Fibroblast of skin of back (primary cell): ENCODE data around the gene METTL25B. TPM values are rescaled to one million over a fixed set of nuclear protein-coding genes. Genes with fewer than 3 reads are reported as not detected.

ENCODE experiments used
- DNase-seq: peaks from one replicate; pipeline ENCODE4 v3.0.0-alpha.2; 2013
- polyA plus RNA-seq, 2 experiments: library from polyadenylated mRNA; unstranded; fragments of 120-200 nt; gene quantifications; one replicate each; pipeline ENCODE4 v1.2.1, GENCODE V29; 2013; ENCODE audit not compliant: insufficient read length in 2 of 2

The METTL25B gene
- 14.8 TPM for polyA plus RNA-seq (2013, experiment 1 of 2; ENCODE audit: insufficient read length)
- polyA plus RNA-seq (2013, experiment 2 of 2; ENCODE audit: insufficient read length): 12.3 TPM

- DNase-seq: peak; percentile 83
Measured at GRCh38 chr1:156727926-156728598, at the start of gene METTL25B. TSS of gene METTL25B (plus strand) at chr1:156728469. CDS start at chr1:156729105, 636 bp downstream.

DNA sequence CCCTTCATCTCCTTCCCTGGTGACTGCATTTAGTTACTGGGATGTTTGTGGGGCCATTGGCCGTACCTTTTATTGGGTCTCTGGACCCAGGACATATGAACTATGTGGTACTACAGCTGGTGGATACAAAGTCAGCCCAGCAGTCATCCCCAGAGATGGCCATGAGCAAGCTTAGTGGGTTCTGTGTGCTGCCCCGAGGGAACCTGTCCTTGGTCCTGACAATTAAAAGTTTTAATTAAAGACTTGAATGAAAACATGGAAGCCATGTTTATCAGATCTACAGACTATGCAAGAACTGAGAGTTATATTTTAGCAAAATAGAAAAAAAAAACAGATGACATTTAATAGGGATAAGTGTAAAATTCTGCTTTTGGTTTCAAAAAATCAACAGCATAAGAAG is 48.2 kb upstream of the METTL25B start:
- no peak for DNase-seq

GRCh38 chr1:156681196-156681960 is 46.9 kb upstream of the METTL25B start:
- DNase-seq: no peak

- DNase-seq: no peak
Measured at GRCh38 chr1:156682166-156682890, 45.9 kb upstream of the METTL25B start.

GRCh38 chr1:156684227-156684782 is 44.0 kb upstream of the METTL25B start:
- DNase-seq: no peak

DNA sequence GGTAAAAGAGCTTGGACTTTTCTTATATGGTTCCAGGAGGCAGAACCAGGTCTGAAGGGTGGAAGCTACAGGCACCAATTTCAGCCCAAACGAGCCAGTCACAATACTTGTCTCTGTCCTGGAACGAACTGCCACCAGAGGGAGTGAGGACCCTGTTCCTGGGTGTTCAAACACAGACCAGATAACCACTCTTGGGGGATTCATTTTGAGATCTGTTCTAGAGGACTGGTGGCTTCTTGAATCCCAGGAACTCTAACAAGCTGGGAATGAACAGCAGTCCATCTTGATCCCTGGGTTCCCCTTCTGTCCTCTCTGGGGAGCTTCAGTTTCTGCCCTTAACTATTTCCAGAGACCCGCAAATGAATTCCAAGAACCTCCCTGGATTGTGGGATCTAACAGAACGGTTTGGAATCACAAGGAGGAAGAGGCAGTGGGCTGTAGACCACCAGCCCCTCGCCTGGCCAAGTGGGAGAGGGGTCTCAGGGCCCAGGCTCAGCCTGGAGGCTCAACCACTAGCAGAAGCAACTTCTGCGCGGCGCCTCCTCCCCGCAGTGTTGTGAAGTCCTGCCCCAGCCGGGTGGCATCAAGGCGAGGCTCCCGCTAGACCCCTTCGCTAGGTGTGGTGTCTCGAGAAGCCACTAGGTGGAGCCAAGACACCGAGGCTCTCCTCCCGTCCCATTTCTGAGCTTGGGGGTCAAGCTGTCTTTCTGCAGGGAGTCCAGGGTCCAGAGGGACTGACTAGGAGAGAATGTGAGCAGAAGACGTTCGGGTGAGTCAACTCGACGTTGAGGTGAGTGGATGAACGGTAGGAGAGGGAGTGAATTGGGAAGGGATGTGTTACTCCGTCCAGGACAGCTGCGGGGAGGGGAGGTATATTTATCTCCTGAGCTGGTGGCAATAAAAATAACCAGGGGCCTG is 39.0 kb upstream of the METTL25B start:
- peak; percentile 81 for DNase-seq

DNA sequence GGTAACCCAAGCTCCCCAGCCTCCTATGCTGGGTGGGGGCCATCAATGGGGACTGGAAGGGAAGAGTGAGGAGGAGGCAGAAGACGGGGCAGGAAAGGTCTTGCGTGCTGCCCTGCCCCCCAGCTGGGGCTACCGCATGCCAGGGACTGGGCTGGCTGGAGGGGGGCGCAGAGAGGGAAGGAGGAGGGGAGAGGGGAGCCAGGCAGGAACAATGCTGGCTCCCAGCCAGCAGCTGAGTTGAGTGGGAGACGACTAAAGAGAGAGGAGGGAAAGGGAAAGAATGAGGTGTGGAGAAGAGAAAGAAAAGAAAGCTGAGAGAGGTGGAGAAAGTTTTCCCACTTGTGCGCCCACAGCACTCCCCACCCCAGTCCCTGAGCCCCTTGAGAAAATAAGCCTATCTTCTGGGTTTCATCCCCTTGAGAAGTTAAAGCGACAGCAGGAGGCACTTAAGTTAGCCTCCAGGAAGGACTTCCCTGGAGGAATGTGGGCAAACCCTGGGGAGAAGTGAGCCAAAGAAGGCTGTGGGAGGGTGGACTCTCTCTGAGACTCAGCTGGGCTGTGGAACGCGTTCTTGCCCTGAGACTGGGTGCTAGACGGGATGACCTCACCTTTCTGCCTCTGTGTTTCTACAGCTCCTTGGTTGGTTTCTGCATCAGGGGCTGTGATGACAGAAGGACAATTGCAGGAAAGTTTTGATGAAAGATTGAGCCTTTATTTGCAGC is 38.2 kb upstream of the METTL25B start:
- no peak for DNase-seq

DNA sequence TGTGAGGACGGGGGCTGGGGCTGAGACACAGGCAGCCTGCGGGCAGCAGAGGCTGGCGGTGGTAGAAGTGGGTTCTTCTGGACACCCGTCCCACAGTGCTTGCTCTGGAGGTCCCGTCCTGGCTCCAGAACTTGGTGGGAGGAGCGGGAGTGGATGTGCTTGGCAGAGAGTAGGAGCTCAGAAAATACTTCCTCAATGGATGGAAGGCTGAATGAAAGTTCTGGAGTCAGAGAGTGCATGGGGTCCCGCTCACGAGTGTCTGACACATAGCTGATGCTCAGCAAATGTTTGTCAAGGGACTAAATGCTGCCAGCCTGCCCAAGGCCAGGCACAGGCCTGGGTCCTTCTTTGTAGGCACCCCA is 37.6 kb upstream of the METTL25B start:
- no peak for DNase-seq

DNA sequence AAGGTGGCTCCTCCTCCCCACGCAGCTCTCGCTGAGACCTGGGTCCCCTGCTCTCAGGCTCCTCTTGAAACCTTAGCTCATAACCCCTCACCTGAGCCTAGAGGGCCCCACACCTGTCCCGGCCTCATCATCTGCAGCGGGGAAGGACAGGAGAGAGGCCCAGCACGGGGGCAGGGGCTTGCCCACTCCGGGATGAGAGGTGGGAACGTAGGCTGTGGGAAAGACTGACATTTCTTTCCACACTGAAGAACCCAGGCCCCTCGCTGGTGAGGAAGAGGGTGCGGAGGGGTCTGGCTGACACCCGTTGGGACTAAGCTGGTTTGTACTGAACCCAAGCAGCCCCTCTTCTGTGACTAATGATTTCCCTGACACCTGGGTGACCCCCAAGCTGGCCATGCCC is 37.1 kb upstream of the METTL25B start:
- DNase-seq: no peak

- DNase-seq: no peak
Measured at GRCh38 chr1:156691665-156692440, 36.4 kb upstream of the METTL25B start.

DNA sequence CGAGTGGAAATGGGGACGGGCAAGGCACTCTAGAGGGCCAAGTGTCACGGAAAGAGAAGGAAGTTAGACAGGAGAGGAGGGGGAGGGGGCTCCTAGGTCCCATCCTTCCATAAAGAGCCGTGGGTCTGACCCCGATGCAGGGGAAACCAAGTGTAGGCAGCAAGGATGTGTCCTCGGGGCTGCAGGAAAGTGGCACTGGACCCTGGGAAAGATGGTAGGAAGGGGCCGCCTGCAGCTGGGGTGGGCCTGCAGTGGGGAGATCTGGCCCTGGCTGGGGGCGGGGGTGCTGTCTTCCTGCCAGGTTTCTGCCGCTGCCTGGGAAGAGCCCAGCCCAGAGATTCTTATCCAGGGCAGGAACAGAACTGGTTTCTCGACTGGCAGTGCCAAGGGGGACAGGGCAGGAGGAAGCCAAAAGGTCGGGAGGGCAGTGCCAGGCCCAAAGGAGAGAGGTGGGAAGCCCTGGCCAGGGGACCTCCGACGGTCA is 35.8 kb upstream of the METTL25B start:
- DNase-seq: no peak

GRCh38 chr1:156692925-156693847 is 35.1 kb upstream of the METTL25B start:
- DNase-seq: no peak

DNA sequence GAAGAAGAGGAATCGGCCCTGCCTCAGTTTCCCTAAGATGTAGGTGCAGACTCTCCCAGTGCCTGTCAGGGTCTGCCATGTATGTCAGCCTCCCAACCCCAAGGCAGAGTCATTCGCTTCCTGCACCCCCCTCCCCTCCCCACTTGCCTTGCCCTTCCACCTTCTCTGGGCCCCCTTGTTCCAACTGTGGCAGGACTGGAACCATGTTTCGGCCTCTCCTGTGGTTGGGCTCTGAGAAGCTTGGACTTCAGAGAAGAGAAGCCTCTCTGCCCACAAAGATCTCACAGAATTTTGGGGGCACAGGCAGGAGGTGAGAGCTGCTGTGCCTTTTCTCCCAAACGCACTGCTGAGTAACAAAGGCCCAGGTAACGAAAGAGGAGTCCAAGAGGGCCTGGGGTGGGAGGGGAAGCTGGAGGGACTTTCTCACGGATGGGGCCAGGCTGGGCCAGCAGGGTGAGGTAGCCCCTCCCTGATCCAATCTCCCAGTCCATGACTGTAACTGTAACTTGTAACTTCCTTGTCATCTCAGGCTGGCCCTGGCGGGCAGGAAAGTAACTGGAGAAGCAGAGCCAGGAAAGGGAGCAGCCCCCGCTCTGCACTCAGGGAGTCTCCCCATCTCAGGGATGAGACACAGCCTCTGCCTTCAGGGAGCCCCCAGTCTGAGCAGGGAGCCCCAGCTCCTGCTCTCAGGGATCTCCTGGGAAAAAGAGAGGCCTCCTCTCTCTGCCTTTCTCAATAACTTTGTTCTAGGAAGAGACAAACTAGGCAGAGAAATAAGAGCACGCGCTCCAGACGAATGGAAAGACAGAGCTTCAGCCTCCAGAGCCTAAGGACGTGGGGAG is 34.2 kb upstream of the METTL25B start:
- DNase-seq: no peak

GRCh38 chr1:156694690-156694962 is 33.6 kb upstream of the METTL25B start:
- no peak for DNase-seq

DNA sequence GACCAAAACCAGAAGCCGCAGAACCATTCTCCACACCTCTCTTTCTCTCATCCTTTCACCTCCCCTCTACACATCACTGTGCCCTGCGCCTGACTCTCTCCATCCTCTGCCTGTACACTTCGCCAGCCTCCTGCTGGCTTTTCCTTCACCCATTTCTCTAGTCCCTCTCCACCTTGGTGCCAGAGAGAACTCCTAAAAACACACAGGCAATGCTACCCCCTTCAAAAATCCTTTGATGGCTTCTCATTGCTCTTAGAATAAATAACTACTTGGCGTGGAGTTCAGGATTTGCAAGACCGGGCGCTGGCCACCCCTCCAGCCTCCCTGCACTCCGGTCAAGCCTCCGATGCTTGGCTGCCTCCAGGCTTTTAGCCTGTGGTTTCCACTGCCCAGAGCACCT is 31.5 kb upstream of the METTL25B start:
- DNase-seq: no peak

DNA sequence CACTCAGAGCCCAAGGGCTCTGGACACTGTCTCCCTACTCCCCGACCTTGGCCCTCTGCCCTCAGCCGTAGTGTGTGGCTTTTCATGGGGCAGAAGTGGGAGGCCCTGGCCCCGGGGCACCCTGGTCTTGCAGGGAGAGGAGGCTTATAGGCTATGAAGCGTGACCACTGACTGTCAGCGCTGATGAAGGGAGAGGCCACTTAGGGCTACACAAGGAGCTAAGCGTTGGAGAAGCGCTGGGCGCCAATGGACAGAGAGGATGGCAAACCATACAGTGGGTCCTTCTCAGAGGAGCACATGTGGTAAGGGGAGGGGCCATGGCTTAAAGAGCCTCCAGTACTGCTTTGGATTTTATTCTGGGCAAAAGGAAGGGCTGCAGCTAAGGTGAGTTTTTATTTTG is 30.8 kb upstream of the METTL25B start:
- DNase-seq: no peak

DNA sequence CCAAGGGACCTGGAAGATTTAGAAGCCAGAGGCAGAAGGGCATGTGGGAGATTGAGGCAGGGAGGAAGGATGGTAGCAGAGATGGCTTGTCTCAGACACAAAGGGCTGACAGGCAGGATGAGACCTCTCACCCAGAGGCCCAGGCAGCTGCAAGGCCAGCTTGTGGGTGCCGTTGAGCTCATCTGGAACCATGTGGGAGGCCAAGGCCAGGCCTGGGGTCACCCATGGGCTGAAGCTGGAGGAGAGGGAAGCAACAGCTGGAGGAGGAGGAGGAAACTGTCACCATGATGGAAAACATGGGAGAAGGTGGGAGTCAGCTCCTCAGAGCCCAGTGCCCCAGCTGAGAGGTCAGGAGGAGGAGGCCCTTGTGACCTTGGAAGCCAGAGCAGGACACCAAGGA is 29.3 kb upstream of the METTL25B start:
- DNase-seq: no peak

DNA sequence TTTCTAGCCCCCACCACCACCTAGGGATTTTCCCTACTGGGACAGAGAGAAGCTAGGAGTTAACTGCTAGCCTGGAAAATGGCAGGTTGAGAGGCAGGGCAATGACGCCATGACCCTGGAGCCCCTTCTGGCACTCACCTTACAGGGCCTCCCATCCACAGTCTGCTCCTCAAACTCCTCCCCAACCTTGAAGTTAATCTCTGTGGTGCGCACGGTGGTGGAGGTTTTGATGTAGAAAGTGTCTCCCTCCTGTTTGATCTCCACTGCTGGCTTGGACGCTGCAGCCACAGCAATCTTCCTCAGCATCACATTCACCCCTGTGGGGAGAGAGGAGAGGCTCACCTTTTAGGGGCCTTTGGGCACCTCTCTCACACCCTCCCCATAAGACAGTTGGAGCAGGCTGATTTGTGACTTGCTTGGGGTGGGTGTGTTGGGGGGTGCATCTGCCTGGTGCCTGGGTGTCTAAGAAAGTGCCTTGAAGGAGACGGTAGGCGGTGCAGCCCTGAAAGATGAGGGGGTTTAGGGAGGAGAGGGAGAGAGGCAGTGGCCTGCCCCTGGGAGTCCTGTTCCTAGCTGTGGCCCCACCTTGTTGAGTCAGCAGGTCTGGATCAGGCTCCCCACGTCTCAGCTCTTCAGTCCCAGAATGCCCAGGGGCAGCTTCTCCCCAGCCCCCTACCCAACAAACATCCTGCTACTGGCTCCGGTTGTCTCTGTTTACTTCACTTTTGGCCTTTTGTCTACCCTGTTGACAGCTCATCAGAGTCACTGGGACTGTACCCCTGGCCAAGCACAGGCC is 27.3 kb upstream of the METTL25B start:
- DNase-seq: no peak
